Lower leg skin (tissue), 3 donors: Measurements from ENCODE around the gene DGAT2.

Experiments used
- CTCF ChIP-seq, 3 donors: fragments of 450-650 bp; IDR thresholded peaks; one replicate each; pipeline ENCODE4 v1.5.1; 2016; ENCODE audit warnings: antibody characterized with exemption in 3 of 3, mild to moderate bottlenecking in 3 of 3, moderate library complexity in 2 of 3
- POLR2A ChIP-seq, 2 donors: fragments of 450-650 bp; IDR thresholded peaks; one replicate each; pipeline ENCODE4 v1.6.1; 2016 to 2017; ENCODE audit warnings: antibody characterized with exemption in 2 of 2, mild to moderate bottlenecking in 1 of 2, moderate library complexity in 1 of 2

- TF ChIP-seq CTCF (IDR thresholded peaks at IDR 0.05), result no peak
- no peak for TF ChIP-seq POLR2A (IDR thresholded peaks at IDR 0.05)
These were observed 15.0 kb downstream of the DGAT2 start for GRCh38 chr11:75783416-75784084.
